NB4 (cell line): ENCODE results near the gene PPP2R1B.

ENCODE experiments used
- MAX ChIP-seq: IDR thresholded peaks from 2 replicates; pipeline ENCODE4 v1.6.1; 2011; ENCODE audit warnings: low read depth, low read length
- POLR2A ChIP-seq: IDR thresholded peaks from 2 replicates; pipeline ENCODE4 v1.6.1; 2011; ENCODE audit warnings: mild to moderate bottlenecking; ENCODE audit not compliant: insufficient read length; ENCODE audit errors: extremely low read depth
- TF ChIP-seq, protein P1 (sequence below): IDR thresholded peaks from one replicate; pipeline ENCODE4 v1.5.1; 2012; ENCODE audit warnings: low read depth, low read length

DNA sequence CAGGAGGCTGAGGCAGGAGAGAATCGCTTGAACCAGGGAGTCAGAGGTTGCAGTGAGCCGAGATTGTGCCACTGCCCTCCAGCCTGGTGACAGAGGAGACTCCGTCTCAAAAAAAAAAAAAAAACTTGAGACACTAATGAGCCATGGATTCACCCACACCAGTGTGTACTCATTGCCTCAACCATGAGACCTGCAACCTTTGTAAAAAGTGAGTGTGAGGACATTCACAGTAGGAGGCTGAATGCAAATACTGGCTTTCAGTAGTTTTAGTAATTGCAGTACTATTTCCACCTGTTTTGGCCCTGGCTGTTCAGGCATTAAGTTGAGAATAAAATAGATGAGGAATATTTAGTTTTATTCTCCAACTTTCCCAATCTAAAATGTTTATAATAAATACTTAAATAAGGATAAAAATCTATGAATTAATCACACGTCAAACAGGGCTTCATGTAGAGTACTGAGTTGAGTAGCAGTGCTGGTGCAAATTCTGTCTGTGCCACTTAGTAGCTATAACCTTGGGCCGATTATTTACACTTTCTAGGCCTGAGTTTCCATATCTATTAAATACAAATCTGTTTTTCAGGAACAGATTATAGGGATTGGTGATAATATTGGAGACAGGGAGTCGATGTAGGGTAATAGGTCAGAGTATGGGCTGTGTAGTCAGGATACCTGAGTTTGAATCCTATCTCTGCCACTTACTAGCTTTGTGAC is 72.8 kb downstream of the PPP2R1B start:
- TF ChIP-seq, protein P1, sequence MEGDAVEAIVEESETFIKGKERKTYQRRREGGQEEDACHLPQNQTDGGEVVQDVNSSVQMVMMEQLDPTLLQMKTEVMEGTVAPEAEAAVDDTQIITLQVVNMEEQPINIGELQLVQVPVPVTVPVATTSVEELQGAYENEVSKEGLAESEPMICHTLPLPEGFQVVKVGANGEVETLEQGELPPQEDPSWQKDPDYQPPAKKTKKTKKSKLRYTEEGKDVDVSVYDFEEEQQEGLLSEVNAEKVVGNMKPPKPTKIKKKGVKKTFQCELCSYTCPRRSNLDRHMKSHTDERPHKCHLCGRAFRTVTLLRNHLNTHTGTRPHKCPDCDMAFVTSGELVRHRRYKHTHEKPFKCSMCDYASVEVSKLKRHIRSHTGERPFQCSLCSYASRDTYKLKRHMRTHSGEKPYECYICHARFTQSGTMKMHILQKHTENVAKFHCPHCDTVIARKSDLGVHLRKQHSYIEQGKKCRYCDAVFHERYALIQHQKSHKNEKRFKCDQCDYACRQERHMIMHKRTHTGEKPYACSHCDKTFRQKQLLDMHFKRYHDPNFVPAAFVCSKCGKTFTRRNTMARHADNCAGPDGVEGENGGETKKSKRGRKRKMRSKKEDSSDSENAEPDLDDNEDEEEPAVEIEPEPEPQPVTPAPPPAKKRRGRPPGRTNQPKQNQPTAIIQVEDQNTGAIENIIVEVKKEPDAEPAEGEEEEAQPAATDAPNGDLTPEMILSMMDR = no peak
- TF ChIP-seq POLR2A (no peak), MAX (no peak)
